GM13977 (cell line): Measurements from ENCODE around the gene TMEM273.

Experiments used
- DNase-seq: peaks from one replicate; pipeline ENCODE4 v3.0.0; 2012; ENCODE audit warnings: low spot score
- CTCF ChIP-seq: IDR thresholded peaks from 2 replicates; pipeline ENCODE4 v1.5.1; 2012; ENCODE audit warnings: mild to moderate bottlenecking, control low read depth; ENCODE audit not compliant: insufficient read depth; ENCODE audit errors: extremely low read depth, missing control alignments
- in situ Hi-C: fragments of 300-500 bp; cut with MboI; formaldehyde crosslinking; loops from one replicate; pipeline ENCODE4 v1.12.0; 2022; ENCODE audit warnings: low sequenced_read_pairs, low pct_unique_long_range_greater_than_20kb, mixed read lengths, inconsistent platforms; ENCODE audit not compliant: unreplicated experiment

TMEM273 gene

GRCh38 chr10:49227406-49227805 lies 39.2 kb upstream of the TMEM273 start:
- no peak for DNase-seq
- in situ Hi-C loops = no loop called here
- TF ChIP-seq CTCF = no peak

GRCh38 chr10:49226594-49226993 lies 38.4 kb upstream of the TMEM273 start:
- no peak for DNase-seq
- in situ Hi-C loops = no loop called here
- TF ChIP-seq CTCF = no peak

- in situ Hi-C loops = no loop called here
- no peak for DNase-seq
- TF ChIP-seq CTCF = no peak
These were observed 37.2 kb upstream of the TMEM273 start for GRCh38 chr10:49225218-49225876.

GRCh38 chr10:49223205-49223604 lies 35.0 kb upstream of the TMEM273 start:
- no peak for TF ChIP-seq CTCF
- in situ Hi-C loops = no loop called here
- DNase-seq = no peak

- in situ Hi-C loops = no loop called here
- TF ChIP-seq CTCF = no peak
- no peak for DNase-seq
These were observed 34.0 kb upstream of the TMEM273 start for GRCh38 chr10:49222170-49222569.

GRCh38 chr10:49220679-49221078 lies 32.5 kb upstream of the TMEM273 start:
- in situ Hi-C loops = no loop called here
- TF ChIP-seq CTCF = no peak
- DNase-seq = no peak
